Measurements from ENCODE around the gene HMCES. TPM values are rescaled to one million over a fixed set of nuclear protein-coding genes. Genes with fewer than 3 reads are reported as not detected.
"Not testable (repeated sequence)": the region's sequence is repeated elsewhere in the genome, so short reads cannot be mapped to it uniquely, and the experiment has no call there.

Gene HMCES
- total RNA-seq, 1 experiment from 2014 or later, result 58.0 TPM

DNA sequence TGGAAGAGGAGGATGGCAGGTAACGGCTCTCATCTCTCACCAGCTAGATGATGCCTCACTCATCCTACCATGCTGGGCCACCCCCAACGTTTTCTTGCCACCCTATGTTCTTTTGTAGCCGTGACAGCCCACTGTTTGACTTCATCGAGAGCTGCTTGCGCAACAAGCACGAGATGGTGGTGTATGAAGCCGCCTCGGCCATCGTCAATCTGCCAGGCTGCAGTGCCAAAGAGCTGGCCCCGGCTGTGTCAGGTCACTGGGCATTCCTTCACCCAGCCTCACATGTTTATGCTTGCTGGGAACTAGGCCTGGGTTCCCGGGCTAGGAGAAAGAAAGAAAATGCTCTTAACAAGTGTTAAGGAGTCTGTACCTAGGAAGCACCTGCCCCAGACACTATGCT lies 21.1 kb upstream of the HMCES start:
- no peak for DNase-seq (ENCODE audit: low spot score)

GRCh38 chr3:129259612-129260477 lies 18.8 kb upstream of the HMCES start:
- no peak for DNase-seq (ENCODE audit: low spot score)

GRCh38 chr3:129260606-129261005 lies 18.1 kb upstream of the HMCES start:
- no peak for DNase-seq (ENCODE audit: low spot score)

- DNase-seq (ENCODE audit: low spot score), result no peak
Measured at GRCh38 chr3:129261894-129262293, 16.8 kb upstream of the HMCES start.

- DNase-seq (ENCODE audit: low spot score), result no peak
Measured at GRCh38 chr3:129263161-129263910, 15.3 kb upstream of the HMCES start.

- DNase-seq (ENCODE audit: low spot score), result not testable (repeated sequence)
Measured at GRCh38 chr3:129264994-129265393, 13.7 kb upstream of the HMCES start.

GRCh38 chr3:129266651-129267050 lies 12.0 kb upstream of the HMCES start:
- DNase-seq (ENCODE audit: low spot score), result no peak

- no peak for DNase-seq (ENCODE audit: low spot score)
Measured at GRCh38 chr3:129268396-129268795, 10.3 kb upstream of the HMCES start.

DNA sequence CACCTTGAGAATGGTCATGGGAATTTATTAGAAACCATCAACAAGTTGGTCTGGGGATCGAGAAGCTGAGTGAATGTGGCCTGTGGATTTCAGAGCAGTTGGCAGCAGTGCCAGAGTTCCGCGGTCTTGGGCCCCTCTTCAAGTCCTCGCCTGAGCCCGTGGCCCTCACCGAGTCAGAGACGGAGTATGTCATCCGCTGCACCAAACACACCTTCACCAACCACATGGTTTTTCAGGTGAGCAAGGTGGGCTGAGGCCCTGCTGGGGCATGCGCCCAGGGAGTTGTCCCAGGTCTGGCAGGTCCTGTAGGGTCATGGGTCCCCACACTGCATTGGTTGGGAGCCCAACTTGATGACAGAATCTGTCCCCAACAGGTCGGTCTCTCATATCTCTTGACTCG lies 7.0 kb upstream of the HMCES start:
- no peak for DNase-seq (ENCODE audit: low spot score)

- DNase-seq (ENCODE audit: low spot score), result no peak
Measured at GRCh38 chr3:129276385-129276784, 2.3 kb upstream of the HMCES start.

DNA sequence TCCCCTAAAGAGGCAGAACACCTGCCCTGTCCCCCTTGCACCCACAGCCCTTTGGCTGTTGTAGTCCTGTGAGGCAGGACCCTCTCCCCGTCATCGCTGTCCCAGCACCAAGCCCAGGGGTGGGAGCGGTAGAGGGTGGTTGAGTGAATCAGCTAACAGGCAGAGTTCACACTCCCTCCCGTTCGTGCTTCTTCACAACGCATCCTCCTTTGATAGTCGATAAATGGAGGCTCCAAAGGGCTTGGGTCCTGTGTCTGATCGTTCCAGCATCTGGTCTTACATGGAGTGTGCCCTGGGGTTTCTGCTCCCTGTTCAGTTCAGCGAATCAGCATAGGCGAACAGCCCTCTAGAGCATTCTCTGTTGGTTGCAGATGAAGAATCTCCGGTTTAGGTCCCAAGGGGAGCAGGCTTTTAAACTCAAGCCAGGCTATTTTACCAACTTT lies 820 bp upstream of the HMCES start:
- no peak for DNase-seq (ENCODE audit: low spot score)

DNA sequence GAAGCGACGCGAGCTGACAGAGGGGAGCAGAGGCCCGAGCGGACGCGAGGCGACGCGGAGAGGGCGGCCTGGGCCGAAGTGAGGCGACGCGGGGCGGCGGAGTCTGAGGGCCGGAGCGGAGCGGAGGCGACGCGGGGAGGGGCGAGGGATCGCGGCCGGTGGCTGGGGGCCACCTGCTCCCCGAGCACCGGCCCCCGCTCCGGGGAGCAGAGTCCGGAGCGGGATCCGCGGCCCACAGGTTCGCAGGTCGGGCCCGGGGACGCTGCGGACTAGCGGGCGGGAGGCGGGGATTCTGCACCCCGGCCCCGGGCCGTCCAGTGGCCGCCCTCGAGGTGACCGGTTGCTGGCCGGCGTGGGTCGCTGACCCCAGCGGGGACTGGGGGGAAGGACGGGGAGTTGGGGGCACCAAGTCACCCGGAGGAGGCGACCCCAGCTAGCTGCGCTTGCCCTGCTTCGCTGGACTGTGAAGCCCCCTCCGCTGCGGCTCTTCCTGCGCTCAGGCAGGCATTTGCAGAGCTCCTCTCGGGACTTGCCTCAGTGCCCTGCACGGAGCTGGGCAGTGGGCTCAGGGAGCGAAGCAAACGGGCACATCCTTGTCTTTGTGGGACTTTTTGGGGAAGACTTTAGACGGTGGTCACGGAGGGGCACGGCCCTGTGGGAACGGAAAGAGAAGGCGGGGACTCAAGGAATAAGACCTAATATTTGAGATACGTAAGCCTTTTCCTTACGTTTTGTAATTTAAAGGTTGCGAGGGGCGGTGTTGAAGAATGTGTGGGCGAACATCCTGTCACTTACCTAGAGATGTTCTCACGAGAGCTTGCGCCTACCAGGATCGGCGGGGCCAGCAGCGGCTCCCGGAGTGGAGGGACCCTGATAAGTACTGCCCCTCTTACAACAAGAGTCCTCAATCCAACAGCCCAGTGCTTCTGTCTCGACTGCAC lies 566 bp downstream of the HMCES start:
- peak; percentile 65 for DNase-seq (ENCODE audit: low spot score)

DNA sequence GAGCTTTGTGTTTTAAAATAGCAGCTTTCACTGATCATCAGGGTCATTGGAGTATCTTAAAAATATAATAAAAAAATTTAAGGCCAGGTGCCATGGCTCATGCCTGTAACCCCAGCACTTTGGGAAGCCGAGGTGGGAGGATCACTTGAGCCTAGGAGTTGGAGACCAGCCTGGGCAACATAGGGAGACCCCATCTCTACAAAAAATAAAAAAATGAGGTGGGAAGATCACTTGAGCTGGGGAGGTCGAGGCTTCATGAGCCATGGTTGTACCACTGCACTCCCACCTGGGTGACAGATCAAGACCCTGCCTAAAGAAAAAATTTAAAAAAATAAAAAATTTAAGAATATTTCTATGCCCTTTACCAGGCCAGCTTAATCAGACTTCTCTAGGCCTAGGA lies 1.5 kb downstream of the HMCES start:
- no peak for DNase-seq (ENCODE audit: low spot score)

DNA sequence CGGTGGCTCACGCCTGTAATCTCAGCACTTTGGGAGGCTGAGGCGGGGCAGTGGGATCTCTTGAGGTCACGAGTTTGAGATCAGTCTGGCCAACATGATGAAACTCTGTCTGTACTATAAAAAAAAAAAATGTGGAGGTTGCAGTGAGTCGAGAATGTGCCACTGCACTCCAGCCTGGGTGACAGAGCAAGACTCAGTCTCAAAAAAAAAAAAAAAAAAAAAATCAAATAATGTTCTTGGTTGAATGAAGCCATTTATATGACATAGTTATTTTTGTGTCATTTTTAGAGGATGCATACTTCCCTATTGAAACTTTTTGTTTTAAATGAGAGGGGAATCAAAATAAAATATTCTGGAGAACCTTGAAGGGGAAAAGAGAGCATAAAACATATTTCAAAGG lies 3.1 kb downstream of the HMCES start:
- no peak for DNase-seq (ENCODE audit: low spot score)

GRCh38 chr3:129282727-129283327 lies 4.2 kb downstream of the HMCES start:
- DNase-seq (ENCODE audit: low spot score), result no peak

GRCh38 chr3:129286081-129286480 lies 7.4 kb downstream of the HMCES start:
- DNase-seq (ENCODE audit: low spot score), result no peak

GRCh38 chr3:129288446-129288845 lies 9.8 kb downstream of the HMCES start:
- no peak for DNase-seq (ENCODE audit: low spot score)

DNA sequence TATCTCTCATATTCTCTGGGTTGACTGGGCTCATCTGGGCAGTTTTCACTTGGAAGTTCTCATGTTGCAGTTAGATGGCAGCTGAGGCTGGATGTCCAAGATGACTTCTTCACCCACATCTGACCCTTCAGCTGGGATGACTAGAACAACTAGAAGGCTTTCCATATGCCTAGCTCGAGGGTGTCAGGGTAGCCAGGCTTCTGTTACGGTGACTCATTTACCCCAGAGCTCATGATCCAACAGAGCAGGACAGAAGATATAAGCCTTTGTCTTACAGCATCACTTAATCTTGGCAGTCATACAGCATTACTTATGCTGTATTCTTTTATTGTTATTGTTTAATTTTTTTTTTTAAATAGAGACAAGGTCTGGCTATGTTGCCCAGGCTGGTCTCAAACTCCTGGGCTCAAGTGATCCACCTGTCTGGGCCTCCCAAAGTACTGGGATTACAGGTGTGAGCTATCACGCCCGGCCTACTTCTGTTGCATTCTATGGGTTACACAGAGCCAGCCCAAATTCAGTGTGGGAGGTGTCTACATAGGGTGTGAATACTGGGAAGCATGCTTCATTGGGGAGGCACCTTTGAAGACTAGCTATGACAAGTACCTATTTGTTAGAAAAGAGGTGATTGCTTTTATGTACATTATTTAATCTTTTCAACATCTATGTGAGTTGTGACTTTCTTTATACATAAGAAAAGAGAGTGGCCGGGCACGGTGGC lies 10.7 kb downstream of the HMCES start:
- DNase-seq (ENCODE audit: low spot score), result no peak

- DNase-seq (ENCODE audit: low spot score), result no peak
Measured at GRCh38 chr3:129291236-129291886, 12.7 kb downstream of the HMCES start.

DNA sequence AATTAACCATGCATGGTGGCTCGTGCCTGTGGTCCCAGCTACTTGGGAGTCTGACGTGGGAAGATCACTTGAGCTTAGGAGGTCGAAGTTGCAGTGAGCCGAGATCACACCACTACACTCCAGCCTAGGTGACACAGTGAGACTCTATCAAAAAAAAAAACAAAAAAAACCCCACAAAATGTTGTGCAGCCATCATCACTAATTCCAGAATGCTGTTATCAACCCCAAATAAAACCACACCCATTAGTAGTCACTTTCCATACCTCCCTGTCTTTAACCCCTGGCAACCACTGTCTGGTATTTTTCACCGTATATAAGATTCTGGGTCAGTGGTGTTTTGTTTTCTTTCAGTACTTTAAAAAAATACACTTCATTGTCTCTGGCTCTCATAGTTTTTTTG lies 16.6 kb downstream of the HMCES start:
- DNase-seq (ENCODE audit: low spot score), result no peak

All from H4 (cell line).